Esophagus muscularis mucosa (tissue), 4 donors: ENCODE data around the gene RSRC1. TPM values are rescaled to one million over a fixed set of nuclear protein-coding genes. Genes with fewer than 3 reads are reported as not detected.

Experiments used
- DNase-seq: peaks from one replicate; pipeline ENCODE4 v3.0.0-alpha.2; 2017; ENCODE audit errors: extremely low spot score
- H3K27ac ChIP-seq, 4 donors: fragments of 200-600 bp; sonication (generic); replicated peaks in 1 of 4; 1 replicate in 3 of 4; 2 replicates in 1 of 4; pipeline ENCODE4 v1.5.1; 2016 to 2019; ENCODE audit warnings: mild to moderate bottlenecking in 1 of 4
- H3K27me3 ChIP-seq, 4 donors: fragments of 200-600 bp; sonication (generic); one replicate each; pipeline versions ENCODE4 v1.5.1 to v1.6.0; 2016 to 2019
- H3K36me3 ChIP-seq, 4 donors: fragments of 200-600 bp; sonication (generic); one replicate each; pipeline ENCODE4 v1.5.1; 2016 to 2019
- H3K4me1 ChIP-seq, 4 donors: fragments of 200-600 bp; sonication (generic); one replicate each; pipeline ENCODE4 v1.5.1; 2016 to 2019
- H3K4me3 ChIP-seq, 4 donors: fragments of 200-600 bp; sonication (generic); 1 replicate in 2 of 4; 2 replicates in 2 of 4; pipeline ENCODE4 v1.5.1; 2016 to 2019; ENCODE audit warnings: mild to moderate bottlenecking in 4 of 4, moderate library complexity in 1 of 4
- H3K9me3 ChIP-seq, 4 donors: fragments of 200-600 bp; sonication (generic); 1 replicate in 3 of 4; 2 replicates in 1 of 4; pipeline ENCODE4 v1.5.1; 2016 to 2019
- CTCF ChIP-seq, 3 experiments: fragments of 200-600 bp in 2 of 3; fragments of 450-650 bp in 1 of 3; sonication (generic) in 2 of 3; IDR thresholded peaks; one replicate each; pipeline ENCODE4 v1.5.1; 2017 to 2019; ENCODE audit warnings: antibody characterized with exemption in 3 of 3, mild to moderate bottlenecking in 2 of 3, moderate library complexity in 1 of 3
- EP300 ChIP-seq: sonication (generic); formaldehyde crosslinking; IDR thresholded peaks from one replicate; pipeline ENCODE4 v1.6.1; 2017; ENCODE audit warnings: antibody characterized with exemption
- POLR2A ChIP-seq: fragments of 450-650 bp; IDR thresholded peaks from one replicate; pipeline ENCODE4 v1.6.1; 2017; ENCODE audit warnings: antibody characterized with exemption, moderate library complexity, mild to moderate bottlenecking, low read depth
- POLR2AphosphoS5 ChIP-seq, 2 donors: sonication (generic); formaldehyde crosslinking; IDR thresholded peaks; one replicate each; pipeline ENCODE4 v1.6.1; 2017; ENCODE audit warnings: antibody characterized with exemption in 2 of 2
- WGBS: methylation state at CpG from one replicate; pipeline ENCODE4 v1.1.5; 2018; 5-methylcytosine and 5-hydroxymethylcytosine counted together
- intact Hi-C: fragments of 100-400 bp; cut with DNase I; formaldehyde crosslinking; loops from one replicate; pipeline ENCODE4 v1.15.1; 2023
- total RNA-seq, 4 donors: library from RNA; depleted of rRNA; stranded (reverse); fragments of >200 nt; gene quantifications; one replicate each; pipeline versions ENCODE4 v1.1.0 to v1.2.1, GENCODE V29; 2016

Gene RSRC1
- total RNA-seq, 4 donors from 2014 or later = 33.1 to 57.3 (median 40.6) TPM

- H3K4me3 ChIP-seq = no peak overlapping the region
- no peaks in the 10 kb centered on the region for H3K9me3 ChIP-seq
- DNase-seq = no peak
- no peaks in the 10 kb centered on the region for H3K27me3 ChIP-seq
- 81% methylated on average over 2 of the region's 2 CpGs for WGBS
- no peak overlapping the region for H3K27ac ChIP-seq
- H3K4me1 ChIP-seq = no peaks in the 10 kb centered on the region
- intact Hi-C loops = no loop called here
- peaks cover 0 to 3% (median 0%) of the 10 kb centered on the region in 4 donors for H3K36me3 ChIP-seq
- TF ChIP-seq POLR2AphosphoS5 (IDR thresholded peaks at IDR 0.05) = no peak
- no peak for TF ChIP-seq CTCF (IDR thresholded peaks at IDR 0.05)
- no peak for TF ChIP-seq EP300
- TF ChIP-seq POLR2A = no peak
These were observed 42.3 kb downstream of the RSRC1 start for GRCh38 chr3:158152186-158152585.

GRCh38 chr3:158158969-158159368, 49.1 kb downstream of the RSRC1 start:
- H3K4me3 ChIP-seq = no peak overlapping the region
- no peaks in the 10 kb centered on the region for H3K36me3 ChIP-seq
- no peaks in the 10 kb centered on the region for H3K4me1 ChIP-seq
- H3K27me3 ChIP-seq = no peaks in the 10 kb centered on the region
- TF ChIP-seq CTCF (IDR thresholded peaks at IDR 0.05) (no peak), EP300 (no peak), POLR2AphosphoS5 (IDR thresholded peaks at IDR 0.05) (no peak)
- no peaks in the 10 kb centered on the region for H3K9me3 ChIP-seq
- DNase-seq = no peak
- intact Hi-C loops = no loop called here
- no peak overlapping the region for H3K27ac ChIP-seq

GRCh38 chr3:158159714-158160113, 49.8 kb downstream of the RSRC1 start:
- intact Hi-C loops = no loop called here
- WGBS = 90% methylated on average over 3 of the region's 3 CpGs

GRCh38 chr3:158160958-158161357, 51.1 kb downstream of the RSRC1 start:
- Histone ChIP-seq H3K4me1 (no peaks in the 10 kb centered on the region), H3K36me3 (no peaks in the 10 kb centered on the region), H3K9me3 (no peaks in the 10 kb centered on the region), H3K27me3 (no peaks in the 10 kb centered on the region), H3K4me3 (no peak overlapping the region), H3K27ac (no peak overlapping the region)
- no peak for DNase-seq
- TF ChIP-seq CTCF (IDR thresholded peaks at IDR 0.05) = no peak
- no peak for TF ChIP-seq EP300
- no peak for TF ChIP-seq POLR2A
- TF ChIP-seq POLR2AphosphoS5 (IDR thresholded peaks at IDR 0.05) = no peak
- intact Hi-C loops = no loop called here

More at GRCh38 chr3:158159714-158160113, 49.8 kb downstream of the RSRC1 start:
- H3K4me3 ChIP-seq = no peak overlapping the region
- TF ChIP-seq POLR2AphosphoS5 (IDR thresholded peaks at IDR 0.05) (no peak), POLR2A (no peak), EP300 (no peak)
- DNase-seq = no peak
- H3K4me1 ChIP-seq = no peaks in the 10 kb centered on the region
- no peak overlapping the region for H3K27ac ChIP-seq
- no peaks in the 10 kb centered on the region for H3K27me3 ChIP-seq
- no peaks in the 10 kb centered on the region for H3K36me3 ChIP-seq
- H3K9me3 ChIP-seq = no peaks in the 10 kb centered on the region

GRCh38 chr3:158165141-158165655, 55.3 kb downstream of the RSRC1 start:
- TF ChIP-seq POLR2A (no peak), CTCF (IDR thresholded peaks at IDR 0.05) (no peak), EP300 (no peak), POLR2AphosphoS5 (IDR thresholded peaks at IDR 0.05) (no peak)
- no peaks in the 10 kb centered on the region for H3K4me1 ChIP-seq
- H3K27me3 ChIP-seq = no peaks in the 10 kb centered on the region
- intact Hi-C loops = no loop called here
- WGBS = 96% methylated on average over 5 of the region's 5 CpGs
- H3K4me3 ChIP-seq = no peak overlapping the region
- no peaks in the 10 kb centered on the region for H3K9me3 ChIP-seq
- H3K27ac ChIP-seq = no peak overlapping the region
- H3K36me3 ChIP-seq = no peaks in the 10 kb centered on the region
- no peak for DNase-seq
